Kidney (tissue), 14 donors: ENCODE results near the gene OSTC. TPM values are rescaled to one million over a fixed set of nuclear protein-coding genes. Genes with fewer than 3 reads are reported as not detected.

Source experiments
- DNase-seq, 5 donors: peaks; one replicate each; pipeline ENCODE4 v3.0.0-alpha.2; 2013 to 2020
- FAIRE-seq: peaks from 2 replicates; lab custom pipeline; 2012; peaks lifted over from hg19 to GRCh38; lab: Jason Lieb, UNC
- H3K27ac ChIP-seq, 2 donors: one replicate each; pipeline ENCODE4 v1.7.0; 2013; ENCODE audit warnings: low read depth in 2 of 2, low read length in 2 of 2, inconsistent platforms in 1 of 2
- H3K27me3 ChIP-seq: one replicate; pipeline ENCODE4 v1.7.1; 2013; ENCODE audit warnings: low read length, inconsistent platforms; ENCODE audit not compliant: control insufficient read depth, insufficient read depth
- H3K36me3 ChIP-seq, 3 donors: one replicate each; pipeline versions ENCODE4 v1.7.0 to v1.7.1; 2013; ENCODE audit warnings: low read length in 3 of 3, control low read depth in 1 of 3, inconsistent platforms in 1 of 3; ENCODE audit not compliant: insufficient read depth in 3 of 3, control insufficient read depth in 2 of 3
- H3K4me1 ChIP-seq, 3 donors: one replicate each; pipeline versions ENCODE4 v1.7.0 to v1.7.1; 2013; ENCODE audit warnings: low read length in 3 of 3, inconsistent platforms in 1 of 3, low read depth in 1 of 3; ENCODE audit not compliant: control insufficient read depth in 2 of 3, insufficient read depth in 2 of 3
- H3K4me3 ChIP-seq, 3 donors: one replicate each; pipeline versions ENCODE4 v1.7.0 to v1.8.1; 2013; ENCODE audit warnings: low read length in 3 of 3, control low read depth in 1 of 3, inconsistent platforms in 1 of 3
- H3K9ac ChIP-seq, 3 donors: one replicate each; pipeline versions ENCODE4 v1.7.0 to v1.7.1; 2013; ENCODE audit warnings: low read length in 3 of 3, control low read depth in 1 of 3, inconsistent platforms in 1 of 3
- H3K9me3 ChIP-seq, 3 donors: one replicate each; pipeline versions ENCODE4 v1.7.0 to v1.7.1; 2013; ENCODE audit warnings: low read length in 3 of 3, control low read depth in 1 of 3, inconsistent platforms in 1 of 3; ENCODE audit not compliant: control insufficient read depth in 2 of 3, insufficient read depth in 1 of 3
- intact Hi-C: fragments of 100-400 bp; cut with DNase I; formaldehyde crosslinking; loops from one replicate; pipeline ENCODE4 v1.11.1; 2022
- polyA plus RNA-seq: library from polyadenylated mRNA; stranded (reverse); fragments of 350-450 nt; fragmentation: Illumina TruSeq; extraction: RNeasy Lipid Tissue Mini Kit (QIAGEN cat#74804); gene quantifications from one replicate; pipeline ENCODE4 v1.2.3, GENCODE V29; 2014; ENCODE audit warnings: low read depth, low replicate concordance; ENCODE audit not compliant: insufficient read depth
- total RNA-seq: library from RNA; stranded (reverse); fragmentation: NEBNext Ultra II Directional; extraction: Animal tissue kit (Norgen Biotek cat#: 25700); gene quantifications from one replicate; pipeline ENCODE4 v1.2.1, GENCODE V29; 2021
- TF ChIP-seq, protein P1 (sequence below): IDR thresholded peaks from 3 replicates; pipeline ENCODE4 v1.5.1; 2012; ENCODE audit warnings: mild to moderate bottlenecking, moderate library complexity, borderline replicate concordance; ENCODE audit not compliant: insufficient read depth; ENCODE audit errors: extremely low read depth
- donor health status: control.
- donor health status: control.
- donor health status: control.
- donor health status: control.
- donor health status: control.
- donor health status: DM: yes; HTN: yes; CAD: no.
- donor health status: Normal renal cell carcinoma (clear cell type).

The OSTC gene
- total and polyA plus RNA-seq, 2 donors from 2014 or later = 71.2 to 111 TPM

DNA sequence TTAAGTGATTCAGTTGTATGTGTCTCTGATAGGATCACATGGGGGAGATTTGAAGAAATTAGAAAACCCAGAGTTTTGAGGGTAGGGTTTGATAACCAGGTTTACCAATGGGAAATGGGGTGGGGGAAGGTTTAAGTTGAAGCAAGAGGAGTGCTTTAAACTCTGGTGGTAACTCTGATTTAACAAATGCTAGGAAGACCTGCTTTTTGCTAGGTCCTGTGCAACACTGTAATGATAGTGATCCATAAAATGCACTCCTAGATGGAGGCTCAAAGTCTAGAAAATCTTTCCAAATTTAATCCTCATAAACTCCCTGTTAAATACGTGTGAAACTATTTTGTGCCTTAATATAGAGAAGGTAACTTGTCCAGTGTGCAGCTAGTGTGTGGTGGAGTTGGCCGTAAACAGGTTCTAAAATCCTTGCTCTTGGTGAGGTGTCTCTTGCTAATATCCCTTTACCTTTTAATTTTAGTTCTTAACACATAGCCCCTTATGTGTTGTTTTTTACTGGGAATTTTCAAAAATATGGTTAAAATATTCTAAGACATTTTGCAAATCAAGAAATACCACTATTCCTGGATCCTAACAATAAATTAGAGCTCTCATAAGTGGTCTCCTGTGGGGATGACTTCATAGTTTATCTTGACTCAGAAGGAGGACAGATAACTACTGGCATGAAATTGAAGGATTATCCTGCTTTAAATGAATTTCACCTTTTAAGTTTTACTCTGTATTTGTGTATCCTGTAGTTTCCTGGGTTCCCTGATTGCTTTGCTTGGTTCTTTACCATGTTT, 25.9 kb upstream of the OSTC start:
- Histone ChIP-seq H3K9me3 (no peaks in the 10 kb centered on the region), H3K27me3 (no peaks in the 10 kb centered on the region), H3K4me1 (peaks cover 0 to 7% (median 7%) of the 10 kb centered on the region in 3 donors), H3K4me3 (no peak overlapping the region), H3K9ac (no peak overlapping the region), H3K27ac (no peak overlapping the region), H3K36me3 (peaks cover 14 to 66% (median 24%) of the 10 kb centered on the region in 3 donors)
- no peak for FAIRE-seq
- intact Hi-C loops = no loop called here
- TF ChIP-seq, protein P1, sequence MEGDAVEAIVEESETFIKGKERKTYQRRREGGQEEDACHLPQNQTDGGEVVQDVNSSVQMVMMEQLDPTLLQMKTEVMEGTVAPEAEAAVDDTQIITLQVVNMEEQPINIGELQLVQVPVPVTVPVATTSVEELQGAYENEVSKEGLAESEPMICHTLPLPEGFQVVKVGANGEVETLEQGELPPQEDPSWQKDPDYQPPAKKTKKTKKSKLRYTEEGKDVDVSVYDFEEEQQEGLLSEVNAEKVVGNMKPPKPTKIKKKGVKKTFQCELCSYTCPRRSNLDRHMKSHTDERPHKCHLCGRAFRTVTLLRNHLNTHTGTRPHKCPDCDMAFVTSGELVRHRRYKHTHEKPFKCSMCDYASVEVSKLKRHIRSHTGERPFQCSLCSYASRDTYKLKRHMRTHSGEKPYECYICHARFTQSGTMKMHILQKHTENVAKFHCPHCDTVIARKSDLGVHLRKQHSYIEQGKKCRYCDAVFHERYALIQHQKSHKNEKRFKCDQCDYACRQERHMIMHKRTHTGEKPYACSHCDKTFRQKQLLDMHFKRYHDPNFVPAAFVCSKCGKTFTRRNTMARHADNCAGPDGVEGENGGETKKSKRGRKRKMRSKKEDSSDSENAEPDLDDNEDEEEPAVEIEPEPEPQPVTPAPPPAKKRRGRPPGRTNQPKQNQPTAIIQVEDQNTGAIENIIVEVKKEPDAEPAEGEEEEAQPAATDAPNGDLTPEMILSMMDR = no peak
- no peak for DNase-seq

DNA sequence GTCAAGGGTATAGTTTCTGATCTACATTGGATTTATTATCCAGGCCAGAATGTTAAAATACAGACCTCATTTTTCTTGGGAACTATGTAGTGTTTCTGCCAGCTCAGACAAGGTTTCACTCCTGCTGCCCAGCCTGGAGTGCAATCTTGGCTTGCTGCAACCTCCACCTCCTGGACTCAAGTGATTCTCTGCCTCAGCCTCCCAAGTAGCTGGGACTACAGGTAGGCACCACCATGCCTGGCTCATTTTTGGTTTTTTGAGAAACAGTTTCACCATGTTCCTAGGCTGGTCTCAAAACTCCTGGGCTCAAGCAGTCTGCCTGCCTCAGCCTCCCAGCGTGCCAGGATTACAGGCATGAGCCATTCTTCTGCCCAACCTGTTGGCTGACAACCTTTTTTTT, 24.3 kb upstream of the OSTC start:
- Histone ChIP-seq H3K4me3 (no peak overlapping the region), H3K27ac (no peak overlapping the region), H3K4me1 (peaks cover 0 to 7% (median 7%) of the 10 kb centered on the region in 3 donors), H3K27me3 (no peaks in the 10 kb centered on the region), H3K9ac (no peak overlapping the region), H3K9me3 (no peaks in the 10 kb centered on the region), H3K36me3 (peaks cover 18 to 76% (median 24%) of the 10 kb centered on the region in 3 donors)
- DNase-seq (no peak), FAIRE-seq (no peak)
- TF ChIP-seq, protein P1 = no peak
- intact Hi-C loops = no loop called here

DNA sequence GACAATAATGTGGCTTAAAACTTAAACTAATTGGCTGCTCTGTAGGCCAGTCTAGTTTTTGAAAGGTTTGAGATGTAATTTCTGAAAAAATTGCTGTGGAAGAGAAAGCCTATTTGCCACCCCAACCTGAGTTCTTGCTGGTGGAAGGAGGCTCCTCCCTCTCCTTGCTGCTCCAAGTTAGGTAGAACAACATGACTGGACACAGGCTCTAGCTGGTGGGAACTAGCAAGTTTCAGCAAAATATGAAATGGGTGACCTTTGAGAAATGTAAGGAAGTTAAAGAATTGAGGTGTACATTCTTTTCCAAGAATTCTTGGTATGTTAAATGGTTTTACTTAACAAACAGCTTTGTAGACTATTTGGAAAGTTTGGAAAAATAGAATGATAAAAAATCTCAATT, 22.0 kb upstream of the OSTC start:
- no peak for DNase-seq
- Histone ChIP-seq H3K27me3 (no peaks in the 10 kb centered on the region), H3K9ac (no peak overlapping the region), H3K4me1 (no peaks in the 10 kb centered on the region), H3K4me3 (no peak overlapping the region), H3K27ac (no peak overlapping the region), H3K9me3 (no peaks in the 10 kb centered on the region), H3K36me3 (peaks cover 10 to 64% (median 21%) of the 10 kb centered on the region in 3 donors)
- FAIRE-seq = no peak
- TF ChIP-seq, protein P1 = no peak
- intact Hi-C loops = no loop called here
